Heart left ventricle (tissue), 13 donors: ENCODE results near the gene MYO10.
"Not testable (repeated sequence)": the region's sequence is repeated elsewhere in the genome, so short reads cannot be mapped to it uniquely, and the experiment has no call there.

Experiments
- CTCF ChIP-seq, 12 donors: fragments of 200-600 bp; sonication (generic) in 4 of 12; IDR thresholded peaks; one replicate each; pipeline versions ENCODE4 v1.5.0 to v1.8.0; 2018 to 2022; ENCODE audit warnings: antibody characterized with exemption in 12 of 12, mild to moderate bottlenecking in 5 of 12
- POLR2A ChIP-seq, 2 donors: fragments of 450-650 bp; IDR thresholded peaks; one replicate each; pipeline ENCODE4 v1.6.1; 2017; ENCODE audit warnings: antibody characterized with exemption in 2 of 2, mild to moderate bottlenecking in 2 of 2, moderate library complexity in 2 of 2
- donor health status: ischemic (EF 13 %, LVEDD 7.1; RV severe dilation, severe dysfunction).
- donor health status: DM: no; HTN: yes; CAD: no.
- donor health status: DM: no; HTN: no; CAD: no.
- donor health status: ischemic (EF 25% LVEDD 6.9; RV normal size, moderate dysfunction).
- donor health status: ischemic (EF 25% LVEDD 5.7; RV mildly dilated, moderate dysfunction).
- donor health status: ischemic (EF 35%, LVEDD 5.7; RV mildly dilated, moderate dysfunction).
- donor health status: nonischemic (EF 11% LVEDD 7.7; RV severe dilation, severe dysfunction).
- donor health status: DM: yes; HTN: yes; CAD: no.
- donor health status: PGD.
- donor health status: ischemic (EF 29% LVEDD 5.4; RV normal size, mild dysfunction).
- donor health status: nonischemic (EF 23%, LVEDD 6.1; RV moderate dilation, normal function).

- not testable (repeated sequence) for TF ChIP-seq POLR2A, CTCF (IDR thresholded peaks at IDR 0.05)
Observed at GRCh38 chr5:16831326-16831725, 104.8 kb downstream of the MYO10 start.
